Measurements from ENCODE around the gene ACSL6.

- no peak for TF ChIP-seq CTCF (IDR thresholded peaks at IDR 0.05)
- no peak for TF ChIP-seq MAZ (IDR thresholded peaks at IDR 0.05; ENCODE audit: borderline replicate concordance, low read depth, low read length)
- no peak for TF ChIP-seq POLR2A (IDR thresholded peaks at IDR 0.05; ENCODE audit: low read length)
- no peak for TF ChIP-seq CEBPB (IDR thresholded peaks at IDR 0.05)
- no peak for TF ChIP-seq ZFP36 (IDR thresholded peaks at IDR 0.05; ENCODE audit: borderline replicate concordance, partially characterized antibody)
- TF ChIP-seq HOXB13 (CRISPR knock-in tag; IDR thresholded peaks at IDR 0.05; ENCODE audit: low read depth) = no peak
- TF ChIP-seq RNF2 (IDR thresholded peaks at IDR 0.05; ENCODE audit: borderline replicate concordance, low read depth) = no peak
- TF ChIP-seq USF2 (IDR thresholded peaks at IDR 0.05) = no peak
- no peak for TF ChIP-seq REST (IDR thresholded peaks at IDR 0.05)
- TF ChIP-seq RAD21 (conservative IDR thresholded peaks at IDR 0.05 in 1 of 2, IDR thresholded peaks at IDR 0.05 in 1 of 2) = no peak
- no peak for TF ChIP-seq FOXS1 (CRISPR knock-in tag; IDR thresholded peaks at IDR 0.05)
Measured at GRCh38 chr5:132055808-132056609, 44.6 kb upstream of the ACSL6 start.
